GM19467 (cell line): ENCODE results near the gene RANBP17.
"Not testable (repeated sequence)": the region's sequence is repeated elsewhere in the genome, so short reads cannot be mapped to it uniquely, and the experiment has no call there.

Experiments used
- ATAC-seq: cut with Tn5 transposase; IDR thresholded peaks from one replicate; pipeline ENCODE4 v1.9.1; 2021; ENCODE audit warnings: mild to moderate bottlenecking, moderate library complexity; ENCODE audit not compliant: unreplicated experiment

Gene RANBP17

DNA sequence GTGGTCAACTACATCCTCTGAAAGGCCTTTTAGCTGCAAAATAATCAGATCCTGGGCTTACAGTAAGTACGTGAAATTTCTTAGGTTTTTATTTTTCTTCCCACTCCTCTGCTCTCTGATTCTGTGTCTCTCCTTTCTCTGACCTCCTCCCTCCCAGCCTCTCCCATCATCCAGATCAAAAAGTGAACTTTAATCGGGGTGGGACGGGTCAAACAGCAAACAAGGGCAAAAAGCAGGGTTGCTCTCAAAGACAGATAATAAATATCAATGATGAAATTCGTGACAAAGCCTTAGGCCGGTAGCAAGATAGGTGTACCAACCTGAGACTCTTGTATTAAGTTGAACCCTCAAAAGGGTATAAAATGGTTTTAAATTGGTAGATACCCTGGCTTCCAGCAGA, 76.1 kb downstream of the RANBP17 start:
- ATAC-seq = no peak

DNA sequence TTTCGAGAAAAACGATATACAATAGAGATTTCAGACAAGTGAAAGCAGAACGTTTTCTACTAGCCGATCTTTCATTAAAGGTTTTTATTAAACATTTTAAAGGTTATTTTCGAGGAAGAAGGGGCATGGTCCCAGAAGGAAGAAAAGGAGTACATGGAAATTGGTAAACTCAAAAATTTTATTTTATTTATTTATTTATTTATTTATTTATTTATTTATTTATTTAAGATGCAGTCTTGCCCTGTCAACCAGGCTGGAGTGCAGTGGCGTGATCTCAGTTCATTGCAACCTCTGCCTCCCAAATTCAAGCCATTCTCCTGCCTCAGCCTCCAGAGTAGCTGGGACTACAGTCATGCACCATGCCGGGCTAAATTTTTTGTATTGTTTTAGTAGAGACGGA, 77.4 kb downstream of the RANBP17 start:
- ATAC-seq = no peak

DNA sequence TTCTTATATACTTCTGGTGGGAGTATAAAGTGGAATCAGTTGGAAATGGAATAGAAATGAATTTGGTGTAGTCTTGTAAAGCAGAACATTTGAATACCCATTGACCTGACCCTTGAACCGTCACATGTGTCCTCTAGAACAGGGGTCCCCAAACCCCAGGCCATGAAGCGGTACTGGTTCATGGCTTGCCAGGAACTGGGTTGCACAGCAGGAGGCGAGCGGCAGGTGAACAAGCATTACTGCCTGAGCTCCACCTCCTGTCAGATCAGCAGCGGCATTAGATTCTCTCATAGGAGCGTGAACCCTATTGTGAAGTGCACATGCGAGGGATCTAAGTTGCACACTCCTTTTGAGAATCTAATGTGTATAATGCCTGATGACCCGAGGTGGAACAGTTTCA, 80.0 kb downstream of the RANBP17 start:
- ATAC-seq = no peak

DNA sequence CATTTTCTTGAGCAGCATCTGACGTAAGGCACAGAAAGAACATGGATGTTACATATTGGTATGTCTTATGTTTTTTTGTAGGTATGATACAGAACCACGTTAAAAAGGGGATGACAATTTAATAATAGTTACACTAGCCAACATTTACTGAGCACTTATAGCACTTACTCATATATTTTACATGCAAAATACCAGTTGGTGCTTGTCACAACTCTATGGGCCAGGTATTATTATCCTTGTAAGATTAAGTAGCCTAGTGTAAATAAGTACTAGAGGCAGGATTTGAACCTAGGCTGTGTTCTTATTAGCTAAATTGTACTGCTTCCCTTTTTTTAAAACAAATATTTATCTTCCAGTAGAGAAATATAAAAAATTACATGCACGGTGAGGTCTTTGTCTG, 83.5 kb downstream of the RANBP17 start:
- no peak for ATAC-seq

DNA sequence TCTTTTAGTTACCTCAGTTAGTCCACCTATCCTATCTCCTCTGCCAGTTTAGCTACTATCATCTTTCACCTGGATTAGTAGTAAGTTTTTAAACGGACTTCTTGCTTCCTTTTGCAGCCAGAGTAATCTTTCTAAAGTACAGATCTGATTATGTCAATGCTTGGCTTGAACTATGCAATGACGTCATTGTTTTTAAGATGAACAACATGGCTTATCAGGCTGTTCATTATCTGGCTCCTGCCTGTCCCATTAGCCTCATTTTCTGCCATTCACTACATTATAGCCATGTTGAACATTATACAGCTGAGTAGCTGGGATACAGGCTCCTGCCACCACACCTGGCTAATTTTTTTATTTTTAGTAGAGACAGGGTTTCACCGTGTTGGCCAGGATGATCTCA, 98.7 kb downstream of the RANBP17 start:
- no peak for ATAC-seq

DNA sequence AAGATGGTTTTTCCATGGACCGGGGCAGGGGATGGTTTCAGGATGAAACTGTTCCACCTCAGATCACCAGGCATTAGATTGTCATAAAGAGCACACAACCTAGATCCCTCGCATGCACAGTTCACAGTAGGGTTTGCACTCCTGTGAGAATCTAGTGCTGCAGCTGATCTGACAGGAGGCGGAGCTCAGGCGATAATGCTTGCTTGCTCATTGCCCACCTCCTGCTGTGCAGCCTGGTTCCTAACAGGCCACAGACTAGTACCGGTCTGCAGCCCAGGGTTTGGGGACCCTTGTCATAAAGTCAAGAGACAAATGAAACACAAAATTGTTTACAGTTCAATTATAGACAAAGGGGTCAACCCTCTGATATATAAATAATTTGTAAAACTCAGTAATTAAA, 101.7 kb downstream of the RANBP17 start:
- no peak for ATAC-seq

DNA sequence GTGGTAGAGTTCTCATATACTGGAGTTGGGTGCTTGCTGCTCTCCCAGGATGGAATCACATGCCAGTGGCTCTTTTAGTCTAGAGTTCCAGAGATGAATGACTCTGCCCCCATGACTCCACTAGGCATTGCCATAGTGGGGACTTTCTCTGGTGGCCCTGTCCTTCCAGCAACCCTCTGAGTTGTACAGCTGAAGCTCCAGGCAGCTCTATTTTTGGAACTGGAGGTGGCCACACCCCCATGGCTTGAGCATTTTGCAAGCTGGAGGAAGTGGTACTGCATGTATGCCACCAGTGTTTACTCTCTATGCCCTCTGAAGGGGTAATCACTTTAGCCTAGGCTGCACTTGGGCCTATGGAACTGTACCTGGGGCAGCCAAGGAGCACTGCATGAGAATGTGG, 112.6 kb downstream of the RANBP17 start:
- no peak for ATAC-seq

DNA sequence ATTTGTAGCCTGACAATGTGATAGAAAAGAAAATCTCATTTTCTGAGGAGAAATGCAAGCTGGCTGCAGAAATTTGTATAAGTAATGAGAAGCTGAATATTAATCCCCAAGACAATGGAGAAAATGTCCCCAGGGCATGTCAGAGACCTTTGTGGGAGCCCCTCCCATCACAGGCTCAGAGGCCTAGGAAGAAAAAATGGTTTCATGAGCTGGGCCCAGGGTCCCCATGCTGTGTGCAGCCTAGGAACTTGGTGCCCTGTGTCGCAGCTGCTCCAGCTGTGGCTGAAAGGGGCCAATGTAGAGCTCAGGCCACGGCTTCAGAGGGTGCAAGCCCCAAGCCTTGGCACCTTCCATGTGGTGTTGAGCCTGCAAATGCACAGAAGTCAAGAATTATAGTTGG, 118.4 kb downstream of the RANBP17 start:
- ATAC-seq = not testable (repeated sequence)

DNA sequence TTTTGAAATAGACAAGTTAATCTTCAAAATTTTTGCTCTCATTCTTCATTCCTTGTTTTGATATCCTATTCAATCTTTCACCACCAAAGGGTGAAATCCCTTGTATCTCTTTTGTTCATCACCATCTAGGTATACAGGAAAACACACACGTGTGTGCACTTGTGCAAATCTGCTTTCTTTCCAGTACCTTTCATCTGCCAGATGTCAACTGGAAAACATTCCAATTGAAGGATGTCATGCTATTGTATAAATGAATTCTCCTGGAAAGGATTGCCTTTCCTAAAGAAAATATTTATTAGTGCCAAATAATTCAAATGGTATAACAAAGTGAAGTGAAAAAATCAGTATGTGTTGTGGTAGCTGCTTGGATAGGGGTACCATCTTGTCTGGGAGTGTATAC, 123.7 kb downstream of the RANBP17 start:
- no peak for ATAC-seq

DNA sequence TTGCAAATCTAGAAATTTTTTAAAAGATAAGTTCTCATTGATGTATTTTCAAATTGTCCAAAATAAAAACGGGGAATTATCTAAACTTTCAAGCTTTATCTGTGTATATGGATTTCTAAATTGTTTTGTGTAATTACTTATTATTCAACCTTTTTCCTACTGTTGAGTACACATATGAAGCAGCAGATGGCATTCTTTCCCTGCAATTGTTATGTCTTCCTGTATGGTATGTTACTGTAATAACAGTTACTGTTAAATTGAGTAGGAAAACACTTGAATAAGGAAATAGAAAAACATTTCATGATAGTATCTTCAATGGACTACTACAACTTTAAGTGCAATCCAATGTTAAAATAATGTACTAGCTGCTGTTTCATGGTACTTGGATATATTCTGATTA, 124.8 kb downstream of the RANBP17 start:
- ATAC-seq = no peak

DNA sequence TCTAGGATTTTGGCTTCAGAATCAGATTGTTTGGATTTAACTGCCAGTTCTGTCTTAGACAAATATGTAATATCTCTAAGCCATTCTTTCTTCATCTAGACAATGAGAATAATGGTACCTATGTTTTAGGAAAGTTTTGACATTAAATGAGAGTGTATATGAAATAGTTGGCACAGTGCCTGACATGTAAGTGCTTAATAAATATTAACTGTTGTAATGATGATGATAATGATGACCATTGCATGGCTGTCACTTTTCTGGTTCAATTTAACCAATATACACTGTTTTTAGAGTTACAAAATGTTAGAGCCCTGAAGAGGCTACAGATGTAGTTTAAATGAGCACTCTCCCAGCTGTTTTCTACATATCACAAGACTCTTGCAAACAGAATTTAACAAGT, 131.7 kb downstream of the RANBP17 start:
- no peak for ATAC-seq

DNA sequence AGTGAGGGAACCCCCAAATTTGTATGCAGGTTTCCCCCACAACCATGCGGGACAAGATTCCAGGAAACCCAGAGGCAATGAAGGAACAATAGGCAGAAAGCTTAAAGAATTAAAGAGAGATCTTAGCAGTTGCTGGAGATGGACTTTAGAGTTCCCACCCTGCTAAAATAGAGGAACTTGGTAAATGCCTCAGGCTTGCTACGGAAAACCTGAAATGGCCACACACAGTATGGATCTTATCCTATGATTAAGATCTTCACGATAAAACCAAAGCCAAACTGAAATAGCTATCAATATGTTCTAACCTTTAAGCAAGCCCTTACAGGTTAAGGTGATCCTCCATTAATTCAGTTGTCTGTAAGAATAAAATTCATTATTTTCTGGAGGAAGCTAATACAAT, 148.3 kb downstream of the RANBP17 start:
- ATAC-seq = no peak

DNA sequence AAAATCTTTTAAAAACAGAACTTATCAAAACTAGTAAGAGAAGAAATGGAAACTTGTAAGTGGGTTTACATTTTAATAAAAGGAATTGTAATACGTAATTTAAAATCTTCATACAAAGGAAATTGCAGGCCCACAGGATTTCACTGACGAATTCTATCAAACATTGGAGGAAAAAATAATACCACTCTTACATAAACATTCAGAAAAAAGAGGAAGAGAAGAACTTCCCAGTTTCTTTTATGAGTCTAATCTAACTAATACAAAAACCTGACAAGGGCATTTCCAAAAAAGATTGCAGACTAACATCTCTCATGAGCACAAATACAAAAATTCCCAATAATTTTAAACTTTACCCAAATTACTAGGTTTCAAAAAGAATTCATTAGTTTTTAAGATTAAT, 149.0 kb downstream of the RANBP17 start:
- ATAC-seq = no peak

DNA sequence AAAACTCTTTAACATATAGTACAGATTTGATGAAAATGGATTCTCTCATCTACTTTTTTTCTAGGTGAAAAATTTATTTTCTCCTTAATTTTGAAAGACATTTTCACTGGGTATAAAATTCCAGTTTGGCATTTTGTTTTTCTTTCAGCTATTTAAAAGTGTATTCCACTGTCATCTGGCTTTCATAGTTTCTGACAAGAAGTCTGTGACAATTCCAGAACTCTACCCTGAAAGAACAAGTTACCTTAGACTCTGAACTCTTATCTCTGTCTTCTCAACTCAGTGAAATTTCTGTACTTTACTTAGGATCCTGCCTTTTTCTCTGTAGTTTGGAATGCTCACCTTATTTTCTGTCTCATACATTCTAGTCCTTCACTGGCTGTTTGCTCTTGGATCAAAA, 161.7 kb downstream of the RANBP17 start:
- no peak for ATAC-seq

DNA sequence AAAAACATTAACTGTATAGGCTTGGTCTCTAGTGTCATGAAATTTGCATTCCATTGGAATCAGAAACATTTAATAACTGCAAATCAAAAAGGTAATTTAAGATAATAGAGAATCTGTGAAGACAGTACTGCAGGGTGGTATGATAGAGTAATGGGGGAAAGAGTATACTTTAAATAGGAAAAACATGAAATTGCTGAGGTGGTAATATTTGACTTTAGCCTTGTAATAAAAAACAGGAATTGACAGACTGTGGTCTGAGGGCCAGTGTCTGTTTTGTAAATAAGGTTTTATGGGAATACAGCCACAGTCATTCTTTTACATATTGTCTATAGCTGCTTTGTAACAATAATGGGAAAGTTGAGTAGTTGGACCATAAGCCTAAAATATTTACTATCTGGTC, 162.3 kb downstream of the RANBP17 start:
- no peak for ATAC-seq

DNA sequence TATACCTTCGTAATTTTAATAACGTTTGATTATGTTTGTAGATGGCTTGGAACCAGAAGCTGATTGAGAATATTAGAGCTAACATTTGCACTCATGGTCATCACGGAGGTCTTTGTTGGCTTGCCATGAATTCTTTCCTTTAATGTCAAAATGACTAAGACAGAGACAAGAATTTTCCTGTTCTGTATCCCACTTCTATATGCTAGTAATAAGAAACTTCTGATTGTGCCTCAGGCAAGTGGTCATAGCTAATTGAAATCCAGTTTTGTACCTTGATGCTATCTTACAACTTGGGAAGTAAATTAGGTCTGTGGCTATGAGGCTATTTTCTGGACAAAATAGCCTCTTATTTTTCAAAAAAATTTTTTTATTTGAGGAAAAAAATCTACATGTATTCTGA, 167.6 kb downstream of the RANBP17 start:
- no peak for ATAC-seq

DNA sequence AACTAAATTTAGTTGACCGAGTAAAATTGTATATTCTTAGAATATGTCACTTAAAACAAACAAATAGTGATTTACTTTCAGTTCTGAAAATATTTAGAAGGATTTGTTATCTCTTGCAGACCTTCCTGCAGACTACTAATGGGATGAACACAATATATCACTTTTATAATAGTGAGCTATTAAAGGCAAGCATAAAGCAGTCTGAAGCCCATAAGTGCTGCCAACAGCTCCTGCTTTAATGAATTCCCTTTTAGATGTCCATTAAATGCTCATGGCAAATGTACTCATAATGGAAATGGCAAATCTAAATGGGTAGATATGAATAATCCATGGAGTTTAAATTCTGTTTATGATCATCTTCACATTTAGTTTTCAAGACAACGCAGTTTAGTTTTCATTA, 170.2 kb downstream of the RANBP17 start:
- no peak for ATAC-seq

DNA sequence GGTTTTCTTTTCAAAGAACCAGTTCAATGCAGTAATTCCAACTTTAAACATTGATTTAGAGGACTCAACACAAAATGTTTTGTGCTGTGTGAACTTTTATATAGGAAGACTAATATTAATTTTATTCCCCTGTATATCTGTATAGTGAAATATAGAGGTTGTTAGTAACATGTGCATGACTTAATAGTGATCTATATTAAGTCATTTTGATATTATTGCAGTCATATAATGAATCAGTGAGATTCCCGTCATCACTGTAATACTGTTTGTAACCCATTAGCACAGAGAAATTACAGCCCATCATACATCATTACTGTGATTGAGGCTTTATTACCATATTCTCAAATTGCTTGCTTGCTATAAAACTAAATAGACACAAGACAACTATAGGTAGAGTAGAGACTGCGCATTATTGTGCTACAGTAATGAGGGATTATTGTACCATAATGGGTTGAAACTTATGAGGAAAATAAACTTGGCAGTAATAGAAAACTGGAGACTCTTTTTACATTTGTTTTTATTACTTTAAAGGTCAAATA, 170.7 kb downstream of the RANBP17 start:
- ATAC-seq = no peak

DNA sequence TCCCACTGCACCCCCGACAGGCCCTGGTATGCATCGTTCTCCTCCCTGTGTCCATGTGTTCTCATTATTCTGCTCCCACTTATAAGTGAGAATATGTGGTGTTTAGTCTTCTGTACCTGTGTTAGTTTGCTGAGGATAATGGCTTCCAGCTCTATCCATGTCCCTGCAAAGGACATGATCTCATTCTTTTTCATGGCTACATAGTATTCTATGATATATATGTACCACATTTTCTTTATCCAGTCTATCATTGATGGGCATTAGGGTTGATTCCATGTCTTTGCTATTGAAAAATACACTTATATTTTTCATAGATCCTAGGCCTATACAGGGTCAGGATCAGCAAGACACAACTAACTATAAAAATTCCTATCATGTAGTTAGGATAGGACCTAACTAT, 180.1 kb downstream of the RANBP17 start:
- not testable (repeated sequence) for ATAC-seq

DNA sequence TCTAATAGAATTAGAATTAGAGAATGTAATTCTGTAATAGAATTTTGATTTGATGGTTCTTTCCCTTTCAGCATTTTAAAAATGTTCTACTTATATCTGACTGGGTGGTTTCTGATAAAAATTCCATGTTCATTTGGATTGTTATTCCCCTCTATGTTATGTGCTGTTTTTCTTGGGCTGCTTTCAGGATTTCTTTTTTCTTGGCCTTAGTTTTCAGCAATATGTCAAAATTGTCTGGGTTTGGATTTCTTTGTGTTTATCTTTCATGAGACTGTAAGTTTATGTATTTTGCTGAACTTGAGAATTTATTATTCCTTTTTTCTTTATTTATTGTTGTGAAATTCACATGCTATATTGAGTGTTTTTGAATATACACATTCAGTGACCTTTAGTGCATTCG, 189.1 kb downstream of the RANBP17 start:
- no peak for ATAC-seq

DNA sequence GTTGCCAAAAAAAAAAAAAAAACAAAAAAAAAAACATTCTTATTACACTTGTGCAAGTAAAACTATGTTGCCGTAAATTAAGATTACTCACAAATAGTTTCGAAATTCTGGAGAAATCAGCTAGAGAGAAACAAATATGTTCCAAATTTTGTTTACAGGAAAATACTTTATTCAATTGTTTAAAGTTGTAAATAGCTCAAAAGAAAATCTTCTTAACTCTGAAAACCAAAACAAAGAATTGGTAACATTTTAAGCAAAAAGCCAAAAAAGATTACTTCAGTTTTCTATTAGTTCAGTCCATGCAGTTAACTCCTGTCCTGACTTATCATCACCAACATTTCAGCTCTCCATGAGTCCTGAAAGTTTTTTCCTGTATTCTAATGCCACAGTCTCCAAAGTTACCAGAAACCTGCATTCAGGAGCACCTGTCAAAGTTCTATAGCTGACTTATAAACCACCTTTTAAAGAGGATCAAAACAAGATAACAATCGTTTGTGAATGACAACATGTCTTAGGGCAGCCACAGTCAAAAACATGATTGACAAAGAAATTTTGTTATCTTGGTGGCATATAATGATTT, 194.1 kb downstream of the RANBP17 start:
- ATAC-seq = no peak

DNA sequence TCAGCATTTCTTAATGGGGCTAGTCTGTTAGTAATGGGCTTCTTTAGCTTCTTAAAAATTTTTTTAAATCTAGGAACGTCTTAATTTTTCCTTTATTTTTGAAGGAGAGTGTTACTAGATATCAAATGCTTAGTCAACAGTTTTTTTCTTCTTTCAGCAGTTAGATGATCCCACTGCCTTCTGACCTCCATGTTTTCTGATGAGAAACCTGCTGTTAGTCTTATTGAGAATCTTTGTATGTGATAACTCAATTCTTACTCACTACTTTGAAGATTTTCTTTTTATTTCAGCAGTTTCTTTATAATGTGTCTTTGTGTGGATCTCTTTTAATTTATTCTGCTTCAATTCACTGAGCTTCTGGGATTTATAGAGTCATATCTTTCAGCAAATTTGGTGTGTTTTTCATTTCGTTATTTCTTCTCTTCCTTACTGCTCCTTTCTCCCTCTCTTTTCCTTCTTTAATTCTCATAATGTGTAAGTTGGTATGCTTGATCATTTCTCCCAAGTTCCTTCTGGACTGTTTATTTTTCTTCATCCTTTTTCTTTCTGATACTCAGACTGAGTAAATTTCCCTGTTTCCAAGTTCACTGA, 205.8 kb downstream of the RANBP17 start:
- no peak for ATAC-seq

DNA sequence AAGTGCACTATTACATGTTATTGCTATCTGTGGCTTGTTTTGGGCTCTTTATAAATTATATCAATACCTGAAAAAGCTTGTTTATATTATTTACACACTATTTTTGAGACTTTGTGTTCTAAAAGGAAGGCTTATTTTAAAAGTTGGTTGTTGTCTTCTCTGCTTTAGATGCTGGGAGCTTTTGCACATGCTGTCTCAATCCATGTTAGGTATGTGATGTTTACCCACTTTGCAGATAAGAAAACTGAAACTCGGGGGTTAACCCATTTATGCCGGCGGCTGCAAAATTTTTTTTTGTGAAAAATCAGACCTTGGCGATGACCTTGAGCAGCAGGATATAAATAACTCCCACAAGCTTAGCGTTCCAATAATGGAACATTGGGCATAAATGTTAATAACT, 212.9 kb downstream of the RANBP17 start:
- ATAC-seq = no peak
